Globus pallidus (tissue), 1 donor: ENCODE data around the gene ELK3.

Source experiments
- DNase-seq: peaks from one replicate; pipeline ENCODE4 v3.0.0-alpha.2; 2015; ENCODE audit warnings: low spot score

The ELK3 gene

GRCh38 chr12:96193725-96194575 is at the start of gene ELK3:
Gene ELK3, plus strand, starts transcription at chr12:96194375.
- peak; percentile 46 for DNase-seq

- no peak for DNase-seq
Observed at GRCh38 chr12:96146747-96147146, 47.4 kb upstream of the ELK3 start.

GRCh38 chr12:96150442-96150841 is 43.7 kb upstream of the ELK3 start:
- DNase-seq, result no peak

GRCh38 chr12:96152164-96152563 is 42.0 kb upstream of the ELK3 start:
- no peak for DNase-seq

GRCh38 chr12:96153131-96153725 is 40.9 kb upstream of the ELK3 start:
- DNase-seq, result no peak

- no peak for DNase-seq
Observed at GRCh38 chr12:96155181-96155580, 39.0 kb upstream of the ELK3 start.

GRCh38 chr12:96155781-96156180 is 38.4 kb upstream of the ELK3 start:
- no peak for DNase-seq

- no peak for DNase-seq
Observed at GRCh38 chr12:96156211-96156610, 38.0 kb upstream of the ELK3 start.

- DNase-seq, result no peak
Observed at GRCh38 chr12:96157427-96157826, 36.7 kb upstream of the ELK3 start.

- DNase-seq, result no peak
Observed at GRCh38 chr12:96164951-96165811, 29.0 kb upstream of the ELK3 start.

- DNase-seq, result no peak
Observed at GRCh38 chr12:96166765-96167164, 27.4 kb upstream of the ELK3 start.

GRCh38 chr12:96167492-96167891 is 26.7 kb upstream of the ELK3 start:
- DNase-seq, result no peak

GRCh38 chr12:96170328-96170727 is 23.8 kb upstream of the ELK3 start:
- no peak for DNase-seq

GRCh38 chr12:96170762-96171161 is 23.4 kb upstream of the ELK3 start:
- DNase-seq, result no peak

- no peak for DNase-seq
Observed at GRCh38 chr12:96171905-96172304, 22.3 kb upstream of the ELK3 start.

- no peak for DNase-seq
Observed at GRCh38 chr12:96172981-96173380, 21.2 kb upstream of the ELK3 start.

GRCh38 chr12:96176575-96176974 is 17.6 kb upstream of the ELK3 start:
- no peak for DNase-seq

- no peak for DNase-seq
Observed at GRCh38 chr12:96177013-96177412, 17.2 kb upstream of the ELK3 start.

GRCh38 chr12:96183734-96184370 is 10.3 kb upstream of the ELK3 start:
- DNase-seq, result no peak

GRCh38 chr12:96185914-96186313 is 8.3 kb upstream of the ELK3 start:
- no peak for DNase-seq

GRCh38 chr12:96186607-96187301 is 7.4 kb upstream of the ELK3 start:
- no peak for DNase-seq

- DNase-seq, result no peak
Observed at GRCh38 chr12:96187956-96188355, 6.2 kb upstream of the ELK3 start.
